Forelimb muscle (tissue), 1 donor: ENCODE measurements around the gene SERPINB11. TPM values are rescaled to one million over a fixed set of nuclear protein-coding genes. Genes with fewer than 3 reads are reported as not detected.
"Not testable (repeated sequence)": the region's sequence is repeated elsewhere in the genome, so short reads cannot be mapped to it uniquely, and the experiment has no call there.

ENCODE experiments used
- DNase-seq: peaks from one replicate; pipeline ENCODE4 v3.0.0-alpha.2; 2013; ENCODE audit warnings: low read depth
- polyA plus RNA-seq: library from polyadenylated mRNA; unstranded; fragments of 120-200 nt; gene quantifications from one replicate; pipeline ENCODE4 v1.2.1, GENCODE V29; 2013; ENCODE audit not compliant: insufficient read length

Gene SERPINB11
- polyA plus RNA-seq, 1 donor, result not detected

DNA sequence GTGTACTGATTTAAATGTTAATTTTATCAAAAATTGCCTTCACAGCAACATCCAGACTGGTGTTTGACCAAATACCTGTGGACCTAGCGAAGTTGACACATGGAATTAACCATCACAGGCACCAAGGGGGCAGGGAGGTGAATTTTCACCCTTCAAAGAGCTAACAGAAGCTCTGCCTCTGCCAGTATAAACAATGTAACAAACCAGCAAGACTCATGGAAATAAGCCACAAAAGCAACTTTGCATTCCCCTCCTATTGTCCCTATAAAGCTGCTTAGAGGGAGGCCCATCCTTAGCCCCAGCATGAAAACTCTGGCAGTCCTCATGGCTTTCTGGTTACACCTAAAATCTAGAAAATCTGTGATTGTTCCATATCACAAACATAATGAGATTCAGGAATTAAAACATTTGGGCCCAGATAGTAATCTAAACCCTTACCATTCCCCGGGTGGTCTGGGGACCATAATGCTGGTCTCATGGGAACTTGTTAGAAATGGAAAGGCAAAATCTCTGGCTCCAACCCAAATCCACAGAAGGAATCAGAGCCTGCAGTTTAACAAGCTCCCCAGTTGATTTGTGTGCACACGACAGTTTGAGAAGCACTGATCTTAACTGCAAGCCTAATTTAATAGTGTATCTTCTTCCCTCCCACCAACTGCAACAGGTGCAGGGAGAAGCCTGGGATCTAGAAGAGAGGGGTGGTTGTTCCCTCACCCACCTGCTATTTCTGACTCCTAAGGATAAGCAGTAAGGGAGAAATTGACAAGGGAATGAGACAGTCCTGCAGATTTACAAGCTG lies 23.1 kb downstream of the SERPINB11 start:
- no peak for DNase-seq

DNA sequence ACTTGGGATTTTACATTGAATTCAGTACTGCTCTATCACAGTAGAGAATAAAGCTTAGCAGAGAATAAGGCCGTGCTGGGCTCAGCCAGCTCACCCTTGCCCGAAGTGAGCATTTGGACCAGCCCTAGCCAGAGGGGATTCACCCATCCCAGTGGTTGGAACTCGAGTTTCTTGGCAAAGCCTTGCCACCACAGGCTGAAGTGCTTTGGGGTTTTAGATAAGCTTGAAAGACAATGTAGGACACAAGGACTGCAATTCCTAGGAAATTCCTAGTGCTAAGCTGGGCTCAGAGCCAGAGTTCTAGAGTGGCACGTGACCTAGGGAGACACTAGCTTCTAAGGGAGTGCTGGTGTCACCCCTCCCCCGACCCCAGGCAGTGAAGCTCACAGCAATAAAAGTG lies 28.0 kb downstream of the SERPINB11 start:
- DNase-seq, result no peak

DNA sequence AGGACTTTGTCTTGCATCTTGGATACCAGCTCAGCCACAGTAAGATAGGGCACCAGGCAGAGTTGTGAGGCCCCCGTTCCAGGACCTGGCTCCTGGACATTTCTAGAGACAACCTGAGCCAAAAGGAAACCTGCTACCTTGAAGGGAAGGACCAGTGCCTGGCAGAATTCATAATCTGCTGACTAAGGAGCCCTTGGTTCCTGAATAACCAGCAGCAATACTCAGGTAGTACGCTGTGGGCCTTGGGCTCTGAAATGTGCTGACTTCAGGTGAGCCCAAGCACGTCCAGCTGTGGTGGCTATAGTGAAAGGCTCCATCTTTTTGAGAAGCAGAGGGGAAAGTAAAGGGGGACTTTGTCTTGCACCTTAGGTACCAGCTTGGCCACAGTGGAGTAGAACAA lies 28.5 kb downstream of the SERPINB11 start:
- DNase-seq, result no peak

DNA sequence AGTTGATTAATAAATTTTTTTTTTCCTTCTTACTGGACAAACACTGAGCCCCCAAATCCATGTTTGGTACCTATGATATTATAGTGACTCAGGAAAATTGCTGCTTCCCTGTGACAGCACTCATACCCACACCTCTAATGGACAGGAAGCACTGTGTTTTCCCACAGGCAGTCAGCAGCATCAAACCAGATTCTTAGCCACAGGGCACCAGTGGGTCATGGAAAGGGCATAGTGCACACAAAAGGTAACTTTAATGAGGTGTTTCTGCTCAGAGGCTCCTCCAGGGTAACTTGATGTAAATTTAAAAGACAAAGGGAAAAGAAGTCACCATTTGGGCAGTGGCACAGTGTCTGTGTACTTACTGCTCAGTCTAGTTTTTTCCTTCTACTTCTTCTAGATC lies 34.1 kb downstream of the SERPINB11 start:
- DNase-seq, result no peak

DNA sequence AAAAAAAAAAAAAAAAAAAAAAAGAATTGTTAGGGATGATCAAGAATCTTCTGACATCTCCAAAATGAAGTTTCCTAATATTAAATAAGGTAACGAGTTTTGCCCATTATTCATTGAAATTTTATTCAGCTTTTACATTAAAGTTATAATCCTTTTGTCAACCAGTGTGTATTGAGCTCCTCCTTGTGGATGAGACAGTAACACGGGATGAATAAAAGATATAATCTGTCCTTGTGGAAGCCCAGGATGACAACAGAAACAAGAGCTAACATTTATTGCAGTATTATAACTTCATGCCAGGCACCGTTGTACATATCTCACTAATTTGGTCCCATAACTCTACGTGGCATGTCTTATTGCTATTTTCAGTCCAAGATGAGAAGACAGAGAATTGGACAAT lies 39.0 kb downstream of the SERPINB11 start:
- DNase-seq, result no peak

DNA sequence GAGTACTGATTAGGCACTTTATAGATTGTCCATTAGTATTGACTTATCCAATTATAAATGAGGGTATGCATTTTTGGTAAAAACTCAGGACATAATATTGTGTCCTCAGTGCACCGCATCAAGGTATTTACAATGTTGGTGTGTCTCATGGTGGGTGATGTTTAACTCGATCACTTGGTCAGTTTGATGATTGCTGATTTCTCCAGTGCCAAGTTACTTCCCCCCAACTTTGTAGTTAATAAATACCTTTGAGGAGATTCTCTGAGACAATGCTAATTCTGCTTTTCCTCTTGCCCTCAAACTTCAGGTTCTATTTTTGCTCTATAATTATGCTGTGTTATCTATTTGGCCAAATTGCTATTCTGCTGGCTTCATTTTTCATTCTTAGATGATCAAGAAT lies 44.2 kb downstream of the SERPINB11 start:
- DNase-seq, result no peak

DNA sequence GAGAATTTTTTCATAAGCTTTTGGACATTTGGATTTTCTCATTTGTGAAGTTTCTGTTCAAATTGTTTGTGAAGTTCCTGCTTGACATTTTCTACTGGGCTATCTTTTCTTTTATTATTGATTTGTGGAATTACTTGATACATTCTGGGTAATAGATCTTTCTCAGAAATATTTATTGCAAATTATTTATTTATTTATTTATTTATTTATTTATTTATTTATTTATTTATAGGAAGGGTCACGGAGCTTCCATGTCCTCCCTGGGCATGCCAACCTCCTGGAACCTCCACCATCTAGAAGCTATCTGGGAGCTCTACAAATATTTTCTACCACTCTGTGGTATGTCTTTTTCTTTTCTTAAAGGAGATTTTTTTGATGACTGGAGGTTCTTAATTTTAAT lies 46.7 kb downstream of the SERPINB11 start:
- DNase-seq, result no peak

DNA sequence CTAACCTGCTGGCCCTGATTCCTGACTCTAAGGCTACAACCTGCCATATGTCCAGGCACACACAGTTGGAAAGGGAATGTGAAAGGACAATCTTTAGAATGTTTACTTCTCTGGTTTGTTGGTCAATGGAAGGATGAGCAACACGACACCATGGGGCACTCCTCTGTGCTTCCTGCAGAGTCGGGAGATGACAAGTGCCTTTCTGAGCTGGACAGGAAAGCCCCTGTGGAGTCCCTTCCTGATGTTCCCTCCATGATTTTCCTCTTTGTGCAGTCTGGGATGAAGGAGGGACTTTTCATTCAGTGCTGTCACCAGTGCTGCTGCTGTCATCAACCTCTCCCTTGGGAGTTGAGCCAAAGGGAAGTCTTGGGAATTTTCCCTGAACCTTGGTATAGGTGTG lies 49.9 kb downstream of the SERPINB11 start:
- DNase-seq, result no peak

DNA sequence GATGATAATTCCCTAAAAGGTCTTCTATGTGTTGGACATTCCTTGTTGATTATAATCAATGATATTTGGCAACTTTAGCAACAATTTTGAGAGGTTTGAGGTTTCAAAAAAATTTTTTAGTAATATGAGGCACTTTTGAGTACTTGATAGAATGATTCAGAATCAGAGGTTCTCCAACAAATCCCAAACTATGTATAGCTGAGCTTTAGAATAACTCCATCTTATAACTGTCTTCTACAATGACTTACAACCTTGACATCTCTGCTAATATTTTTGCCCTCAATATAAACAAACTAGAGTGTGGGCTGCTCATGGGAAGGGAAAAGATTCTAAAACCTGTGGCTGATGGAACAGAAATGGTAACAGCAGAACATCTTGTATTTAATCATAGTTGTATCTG lies 50.9 kb downstream of the SERPINB11 start:
- DNase-seq, result no peak

DNA sequence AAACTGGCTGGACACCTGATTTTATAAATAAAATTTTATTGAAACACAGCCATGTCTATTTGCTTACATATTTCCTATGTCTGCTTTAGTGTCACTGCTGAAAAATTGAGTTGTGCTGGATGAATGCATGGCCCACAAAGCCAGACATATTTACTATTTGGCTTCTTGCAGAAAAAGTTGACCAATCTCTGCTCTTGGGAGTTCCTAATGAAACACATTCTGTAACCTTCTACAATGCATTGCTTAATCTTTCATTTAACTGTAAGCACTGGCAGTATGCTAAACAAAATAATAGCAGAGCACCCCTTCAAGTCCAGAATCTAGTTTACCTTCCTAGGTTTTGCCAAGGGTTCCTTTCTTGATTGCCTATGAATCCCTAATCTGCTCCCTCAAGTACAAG lies 54.8 kb downstream of the SERPINB11 start:
- DNase-seq, result no peak

DNA sequence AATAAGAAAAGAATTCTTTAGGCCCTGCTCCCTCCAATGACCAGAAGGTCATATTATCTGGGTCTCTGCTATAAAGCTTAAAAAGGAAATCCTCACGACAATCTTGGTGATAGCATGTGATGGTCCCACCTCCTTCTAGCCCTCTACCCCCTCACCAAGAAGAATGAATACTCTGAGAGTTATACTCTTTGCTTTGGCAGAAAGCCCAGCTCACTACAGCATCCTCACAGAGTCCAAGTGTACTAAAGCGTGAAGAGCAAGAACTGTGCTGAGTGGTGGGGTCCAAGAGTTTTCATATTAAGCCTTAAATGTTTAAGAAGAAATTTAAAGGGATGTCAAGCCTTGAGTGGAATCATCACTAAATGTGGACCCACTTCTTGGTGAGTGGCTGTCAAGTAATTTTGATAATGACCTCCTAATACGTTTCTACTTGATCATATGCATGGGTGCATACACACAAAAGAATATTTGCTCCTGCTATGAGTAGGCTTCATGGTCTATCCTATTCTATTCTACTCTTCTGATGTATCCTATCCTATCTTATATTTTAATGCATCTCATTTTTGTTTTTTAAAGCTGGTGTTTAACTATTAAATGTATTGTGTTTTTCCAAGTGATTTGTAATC lies 56.0 kb downstream of the SERPINB11 start:
- no peak for DNase-seq

DNA sequence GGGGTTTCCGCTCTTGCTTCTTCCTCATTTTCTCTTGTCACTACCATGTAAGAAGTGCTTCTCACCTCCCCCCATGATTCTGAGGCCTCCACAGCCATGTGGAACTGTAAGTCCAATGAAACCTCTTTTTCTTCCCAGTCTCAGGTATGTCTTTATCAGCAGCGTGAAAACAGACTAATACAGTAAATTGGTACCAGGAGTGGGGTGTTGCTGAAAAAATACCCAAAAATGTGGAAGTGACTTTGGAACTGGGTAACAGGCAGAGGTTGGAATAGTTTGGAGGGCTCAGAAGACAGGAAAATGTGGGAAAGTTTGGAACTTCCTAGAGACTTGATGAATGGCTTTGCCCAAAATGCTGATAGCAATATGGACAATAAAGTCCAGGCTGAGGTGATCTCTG lies 57.0 kb downstream of the SERPINB11 start:
- not testable (repeated sequence) for DNase-seq

DNA sequence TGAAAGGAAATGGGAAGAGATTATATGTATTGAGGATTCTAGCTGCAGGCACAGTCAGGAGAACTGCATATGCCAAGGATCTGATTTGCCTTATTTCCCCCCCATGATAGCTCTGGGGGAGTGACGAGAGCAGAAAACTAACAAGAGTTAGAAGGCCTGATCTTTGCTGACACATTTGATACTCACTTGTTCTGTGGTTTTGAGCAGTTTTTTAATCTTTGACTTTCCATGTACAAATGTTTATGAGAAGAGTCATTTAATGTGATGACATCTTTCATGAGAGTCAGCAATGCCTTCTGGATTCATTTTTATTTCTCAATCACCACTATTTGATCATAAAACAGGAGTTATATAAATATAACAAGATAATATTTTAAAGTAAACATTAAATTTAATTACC lies 59.8 kb downstream of the SERPINB11 start:
- DNase-seq, result no peak

DNA sequence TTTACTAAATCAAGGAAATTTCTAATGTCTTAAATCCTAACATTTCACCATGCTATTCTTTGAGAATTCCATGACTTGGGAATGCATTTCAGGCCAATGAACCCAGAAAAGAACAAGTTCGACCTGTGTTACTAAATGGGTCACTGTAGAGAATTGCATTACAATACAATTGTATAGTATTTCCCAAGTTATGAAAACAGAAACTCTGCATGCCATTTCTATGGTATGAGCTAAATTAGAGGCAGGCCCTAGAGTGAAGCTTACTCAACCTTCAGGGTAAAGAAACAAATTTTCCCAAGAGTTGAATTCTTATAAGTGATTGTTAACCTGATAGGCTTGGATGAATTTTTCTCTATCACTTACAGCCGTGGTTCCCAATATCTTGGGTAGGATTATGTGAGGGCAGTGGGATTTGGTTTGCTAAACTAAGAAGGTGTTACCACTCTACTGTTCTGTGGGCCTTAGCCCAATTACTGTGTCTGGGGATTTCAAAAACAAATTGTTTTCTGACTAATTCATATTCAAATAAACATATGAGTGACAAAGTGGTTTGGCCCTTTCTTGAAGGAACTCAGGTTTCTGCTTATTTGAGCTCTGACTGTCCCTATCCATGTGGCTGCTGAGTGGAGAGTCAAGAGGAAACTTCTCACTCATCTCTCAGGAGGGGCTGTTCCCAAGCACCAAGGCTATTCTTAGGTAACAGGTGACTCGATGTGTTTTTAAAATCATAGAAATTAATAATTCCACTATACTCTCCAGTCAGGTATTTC lies 61.3 kb downstream of the SERPINB11 start:
- DNase-seq, result no peak

DNA sequence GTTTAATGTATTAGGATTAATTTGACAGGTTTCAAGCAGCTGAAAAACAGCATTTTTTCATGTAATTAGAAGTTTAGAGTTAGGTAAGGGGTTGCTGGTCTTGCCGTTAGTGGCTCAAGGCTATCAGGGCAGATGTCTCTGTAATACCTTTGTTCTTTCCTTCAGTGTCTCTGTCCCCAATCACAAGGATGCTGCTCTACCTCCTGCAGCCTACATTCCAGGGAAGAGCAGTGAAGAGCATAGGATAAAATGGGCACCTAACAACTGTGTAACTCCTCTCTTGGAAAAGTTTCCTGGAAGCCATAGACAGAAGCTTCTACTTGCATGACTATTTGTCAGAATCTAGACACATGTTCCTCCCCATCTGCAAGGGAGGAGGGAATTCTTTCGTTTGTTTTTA lies 63.1 kb downstream of the SERPINB11 start:
- DNase-seq, result no peak

Other genes starting within 250 kb of the SERPINB11 start
- not detected for gene SERPINB5, start 226.0 kb upstream of the SERPINB11 start, polyA plus RNA-seq
- 0.53 TPM for gene SERPINB12, start 160.6 kb upstream of the SERPINB11 start, polyA plus RNA-seq
- not detected for gene SERPINB13, start 115.6 kb upstream of the SERPINB11 start, polyA plus RNA-seq
- gene SERPINB4, start 58.7 kb upstream of the SERPINB11 start, polyA plus RNA-seq, result not detected
- not detected for gene SERPINB3, start 41.1 kb upstream of the SERPINB11 start, polyA plus RNA-seq
- gene SERPINB7, start 72.5 kb downstream of the SERPINB11 start, polyA plus RNA-seq, result not detected
- not detected for gene SERPINB2, start 184.7 kb downstream of the SERPINB11 start, polyA plus RNA-seq
- 0.27 TPM for gene SERPINB10, start 205.0 kb downstream of the SERPINB11 start, polyA plus RNA-seq
- not detected for gene HMSD, start 246.3 kb downstream of the SERPINB11 start, polyA plus RNA-seq